Transverse colon (tissue), 4 donors: Measurements from ENCODE around the gene FCF1. TPM values are rescaled to one million over a fixed set of nuclear protein-coding genes. Genes with fewer than 3 reads are reported as not detected.

Source experiments
- DNase-seq: peaks from one replicate; pipeline ENCODE4 v3.0.0-alpha.2; 2019
- H3K27ac ChIP-seq, 4 donors: fragments of 200-600 bp; sonication (generic); 2 replicates each; pipeline ENCODE4 v1.5.1; 2016 to 2018; ENCODE audit warnings: inconsistent platforms in 4 of 4
- H3K27me3 ChIP-seq: fragments of 200-600 bp; sonication (generic); 2 replicates; pipeline ENCODE4 v1.5.1; 2017; ENCODE audit warnings: inconsistent platforms
- H3K36me3 ChIP-seq, 4 donors: fragments of 200-600 bp; sonication (generic); 2 replicates each; pipeline ENCODE4 v1.5.1; 2017 to 2019; ENCODE audit warnings: inconsistent platforms in 4 of 4
- H3K4me1 ChIP-seq, 4 donors: fragments of 200-600 bp; sonication (generic); 2 replicates each; pipeline ENCODE4 v1.5.1; 2017 to 2020; ENCODE audit warnings: inconsistent platforms in 4 of 4
- H3K4me3 ChIP-seq, 4 donors: fragments of 200-600 bp; sonication (generic); 1 replicate in 1 of 4; 2 replicates in 3 of 4; pipeline versions ENCODE4 v1.5.1 to v1.6.1; 2017 to 2019; ENCODE audit warnings: inconsistent platforms in 4 of 4
- H3K9me3 ChIP-seq, 2 donors: fragments of 200-600 bp; sonication (generic); 2 replicates each; pipeline ENCODE4 v1.5.1; 2017 to 2019; ENCODE audit warnings: inconsistent platforms in 2 of 2
- CTCF ChIP-seq, 5 experiments: fragments of 200-600 bp in 3 of 5; fragments of 450-650 bp in 2 of 5; sonication (generic) in 3 of 5; IDR thresholded peaks; 1 replicate in 2 of 5; 2 replicates in 3 of 5; pipeline ENCODE4 v1.5.1; 2016 to 2017; ENCODE audit warnings: antibody characterized with exemption in 5 of 5, inconsistent platforms in 3 of 5, mild to moderate bottlenecking in 2 of 5, moderate library complexity in 1 of 5
- EP300 ChIP-seq: sonication (generic); formaldehyde crosslinking; IDR thresholded peaks from one replicate; pipeline ENCODE4 v1.6.1; 2017; ENCODE audit warnings: antibody characterized with exemption, low read depth
- POLR2A ChIP-seq: fragments of 450-650 bp; IDR thresholded peaks from one replicate; pipeline ENCODE4 v1.6.1; 2016; ENCODE audit warnings: antibody characterized with exemption, mild to moderate bottlenecking, moderate library complexity
- POLR2AphosphoS5 ChIP-seq, 3 donors: sonication (generic); formaldehyde crosslinking; IDR thresholded peaks; one replicate each; pipeline ENCODE4 v1.6.1; 2016; ENCODE audit warnings: antibody characterized with exemption in 3 of 3
- WGBS, 2 donors: methylation state at CpG; one replicate each; pipeline ENCODE4 v1.1.5; 2018; ENCODE audit warnings: low coverage in 1 of 2; 5-methylcytosine and 5-hydroxymethylcytosine counted together
- in situ Hi-C, 4 donors: fragments of 200-750 bp; cut with MboI; loops; one replicate each; pipeline versions ENCODE4 v1.15.0 to v1.15.1; 2017; ENCODE audit warnings: low sequenced_read_pairs in 3 of 4, low pct_ligation_motif_present in 1 of 4, low pct_unique_long_range_greater_than_20kb in 1 of 4
- intact Hi-C: fragments of 100-400 bp; cut with DNase I; formaldehyde crosslinking; loops from one replicate; pipeline ENCODE4 v1.15.1; 2023; ENCODE audit warnings: low total_unique reads
- total RNA-seq, 4 donors: library from RNA; depleted of rRNA; stranded (reverse); fragments of >200 nt; gene quantifications; one replicate each; pipeline ENCODE4 v1.1.0, GENCODE V29; 2016

FCF1 gene
- total RNA-seq, 4 donors from 2014 or later, result 0.37 to 25.5 (median 15.6) TPM

GRCh38 chr14:74697543-74697942 lies 15.4 kb upstream of the FCF1 start:
- whole genome bisulfite sequencing, 2 donors, result 60 to 86% methylated on average over 1 to 2 of the region's 2 CpGs
- H3K9me3 ChIP-seq, result no peaks in the 10 kb centered on the region

GRCh38 chr14:74697976-74698375 lies 15.0 kb upstream of the FCF1 start:
- Histone ChIP-seq H3K4me1 (no peaks in the 10 kb centered on the region), H3K27me3 (no peaks in the 10 kb centered on the region), H3K4me3 (no peak overlapping the region), H3K36me3 (no peaks in the 10 kb centered on the region), H3K9me3 (no peaks in the 10 kb centered on the region), H3K27ac (no peak overlapping the region)
- no peak for DNase-seq
- intact Hi-C loops, result no loop called here
- TF ChIP-seq POLR2A, result no peak
- TF ChIP-seq EP300, result no peak
- no peak for TF ChIP-seq POLR2AphosphoS5 (IDR thresholded peaks at IDR 0.05)
- no peak for TF ChIP-seq CTCF (IDR thresholded peaks at IDR 0.05)
- WGBS, 2 donors, result 94 to 100% methylated on average over 1 to 2 of the region's 2 CpGs
- in situ Hi-C loops, result no loop called here

More at GRCh38 chr14:74697543-74697942, 15.4 kb upstream of the FCF1 start:
- DNase-seq, result no peak
- H3K4me1 ChIP-seq, result no peaks in the 10 kb centered on the region
- no peak overlapping the region for H3K4me3 ChIP-seq
- H3K27me3 ChIP-seq, result no peaks in the 10 kb centered on the region
- no peaks in the 10 kb centered on the region for H3K36me3 ChIP-seq
- in situ Hi-C loops (no loop called here), intact Hi-C loops (no loop called here)
- no peak for TF ChIP-seq CTCF (IDR thresholded peaks at IDR 0.05)
- TF ChIP-seq POLR2AphosphoS5 (IDR thresholded peaks at IDR 0.05), result no peak
- TF ChIP-seq EP300, result no peak
- TF ChIP-seq POLR2A, result no peak
- no peak overlapping the region for H3K27ac ChIP-seq

DNA sequence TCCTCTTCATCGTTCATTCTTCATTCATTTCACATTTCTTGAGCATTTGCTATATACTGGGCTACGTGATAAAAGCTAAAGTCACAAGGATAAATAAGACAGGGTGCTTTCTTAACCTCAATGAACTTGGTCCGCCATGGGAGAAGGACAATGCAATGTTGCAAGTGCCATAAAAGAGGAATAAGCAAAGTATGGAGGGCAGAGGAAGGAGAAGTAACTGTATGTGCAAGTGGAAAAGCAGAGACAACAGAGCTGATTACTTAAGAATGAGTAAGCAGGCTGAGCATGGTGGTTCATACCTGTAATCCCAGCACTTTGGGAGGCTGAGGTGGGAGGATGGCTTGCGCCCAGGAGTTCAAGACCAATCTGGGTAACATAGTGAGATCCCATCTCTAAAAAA lies 14.5 kb upstream of the FCF1 start:
- no peak for TF ChIP-seq POLR2A
- TF ChIP-seq CTCF (IDR thresholded peaks at IDR 0.05), result no peak
- 93 to 95% methylated on average over 3 to 4 of the region's 4 CpGs for WGBS, 2 donors

GRCh38 chr14:74702293-74702692 lies 10.7 kb upstream of the FCF1 start:
- no peak overlapping the region for H3K4me3 ChIP-seq
- WGBS, 2 donors, result 95% methylated on average over 2 of the region's 2 CpGs; no CpG with 5 or more reads in 1 of the 2 donors

More for the DNA sequence above, 14.5 kb upstream of the FCF1 start:
- in situ Hi-C loops (no loop called here), intact Hi-C loops (no loop called here)
- no peak for DNase-seq
- Histone ChIP-seq H3K4me1 (no peaks in the 10 kb centered on the region), H3K9me3 (no peaks in the 10 kb centered on the region), H3K27ac (no peak overlapping the region), H3K27me3 (no peaks in the 10 kb centered on the region), H3K36me3 (no peaks in the 10 kb centered on the region), H3K4me3 (no peak overlapping the region)

More at GRCh38 chr14:74702293-74702692, 10.7 kb upstream of the FCF1 start:
- Histone ChIP-seq H3K36me3 (no peaks in the 10 kb centered on the region), H3K27me3 (no peaks in the 10 kb centered on the region), H3K4me1 (no peaks in the 10 kb centered on the region), H3K27ac (no peak overlapping the region), H3K9me3 (no peaks in the 10 kb centered on the region)
- DNase-seq, result no peak
- intact Hi-C loops, result no loop called here
- in situ Hi-C loops, result no loop called here
- TF ChIP-seq EP300 (no peak), CTCF (IDR thresholded peaks at IDR 0.05) (no peak), POLR2AphosphoS5 (IDR thresholded peaks at IDR 0.05) (no peak), POLR2A (no peak)
